ENCODE measurements around the gene CLK2. TPM values are rescaled to one million over a fixed set of nuclear protein-coding genes. Genes with fewer than 3 reads are reported as not detected.
A peak's percentile ranks its signal among the peaks of the same experiment; 100 is the strongest.

Gene CLK2
- total and polyA plus RNA-seq, 2 of the 13 experiments (the other 11 are each of a cell fraction or from before 2014, with no cell fraction given) = 20.1 to 73.5 TPM

GRCh38 chr1:155273343-155274245 is at the start of gene CLK2 (continued):
- TF ChIP-seq ARNT (IDR thresholded peaks at IDR 0.05) = no peak
- TF ChIP-seq ZNF431 (CRISPR knock-in tag; IDR thresholded peaks at IDR 0.05; ENCODE audit: borderline replicate concordance, low read depth) = no peak
- TF ChIP-seq NR1H2 (CRISPR knock-in tag; IDR thresholded peaks at IDR 0.05; ENCODE audit: borderline replicate concordance, low read depth) = no peak
- no peak for TF ChIP-seq SETDB1 (CRISPR knock-in tag; IDR thresholded peaks at IDR 0.05; ENCODE audit: borderline replicate concordance)
- TF ChIP-seq SNAI1 (CRISPR knock-in tag; IDR thresholded peaks at IDR 0.05; ENCODE audit: borderline replicate concordance) = no peak
- TF ChIP-seq GABPB1 (CRISPR knock-in tag; IDR thresholded peaks at IDR 0.05) = peak; percentile 90
- TF ChIP-seq, protein P1, sequence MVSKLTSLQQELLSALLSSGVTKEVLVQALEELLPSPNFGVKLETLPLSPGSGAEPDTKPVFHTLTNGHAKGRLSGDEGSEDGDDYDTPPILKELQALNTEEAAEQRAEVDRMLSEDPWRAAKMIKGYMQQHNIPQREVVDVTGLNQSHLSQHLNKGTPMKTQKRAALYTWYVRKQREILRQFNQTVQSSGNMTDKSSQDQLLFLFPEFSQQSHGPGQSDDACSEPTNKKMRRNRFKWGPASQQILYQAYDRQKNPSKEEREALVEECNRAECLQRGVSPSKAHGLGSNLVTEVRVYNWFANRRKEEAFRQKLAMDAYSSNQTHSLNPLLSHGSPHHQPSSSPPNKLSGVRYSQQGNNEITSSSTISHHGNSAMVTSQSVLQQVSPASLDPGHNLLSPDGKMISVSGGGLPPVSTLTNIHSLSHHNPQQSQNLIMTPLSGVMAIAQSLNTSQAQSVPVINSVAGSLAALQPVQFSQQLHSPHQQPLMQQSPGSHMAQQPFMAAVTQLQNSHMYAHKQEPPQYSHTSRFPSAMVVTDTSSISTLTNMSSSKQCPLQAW (CRISPR knock-in tag; IDR thresholded peaks at IDR 0.05) = peak; percentile 96
- no peak for TF ChIP-seq ZNF724P (CRISPR knock-in tag; IDR thresholded peaks at IDR 0.05; ENCODE audit: borderline replicate concordance)
- TF ChIP-seq MIER2 (CRISPR knock-in tag; IDR thresholded peaks at IDR 0.05) = 0 out of 2 replicates have a peak, but pooled peaks have one; percentile 46
- TF ChIP-seq, protein P2, sequence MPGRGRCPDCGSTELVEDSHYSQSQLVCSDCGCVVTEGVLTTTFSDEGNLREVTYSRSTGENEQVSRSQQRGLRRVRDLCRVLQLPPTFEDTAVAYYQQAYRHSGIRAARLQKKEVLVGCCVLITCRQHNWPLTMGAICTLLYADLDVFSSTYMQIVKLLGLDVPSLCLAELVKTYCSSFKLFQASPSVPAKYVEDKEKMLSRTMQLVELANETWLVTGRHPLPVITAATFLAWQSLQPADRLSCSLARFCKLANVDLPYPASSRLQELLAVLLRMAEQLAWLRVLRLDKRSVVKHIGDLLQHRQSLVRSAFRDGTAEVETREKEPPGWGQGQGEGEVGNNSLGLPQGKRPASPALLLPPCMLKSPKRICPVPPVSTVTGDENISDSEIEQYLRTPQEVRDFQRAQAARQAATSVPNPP (CRISPR knock-in tag; IDR thresholded peaks at IDR 0.05) = 0 out of 2 replicates have a peak, but pooled peaks have one; percentile 36
- TF ChIP-seq MAZ (IDR thresholded peaks at IDR 0.05; ENCODE audit: borderline replicate concordance, low read depth, low read length) = 0 out of 2 replicates have a peak, but pooled peaks have one; percentile 40
- peak; percentile 75 for TF ChIP-seq MAZ (CRISPR knock-in tag; IDR thresholded peaks at IDR 0.05; ENCODE audit: low read depth)
- TF ChIP-seq ZBTB40 (IDR thresholded peaks at IDR 0.05) = no peak
- TF ChIP-seq ZBTB40 (CRISPR knock-in tag; IDR thresholded peaks at IDR 0.05) = peak; percentile 36; the same call in 1 of the 2 replicates
- no peak for TF ChIP-seq ZFYVE20 (CRISPR knock-in tag; IDR thresholded peaks at IDR 0.05; ENCODE audit: borderline replicate concordance, low read depth)
- no peak for TF ChIP-seq SP1 (IDR thresholded peaks at IDR 0.05)
- TF ChIP-seq SP1 (CRISPR knock-in tag; IDR thresholded peaks at IDR 0.05) = peak; percentile 90

Data from HepG2 (cell line).